HG02759 (cell line): ENCODE data around the gene SLC25A30.

Source experiments
- ATAC-seq: cut with Tn5 transposase; IDR thresholded peaks from one replicate; pipeline ENCODE4 v1.9.1; 2021; ENCODE audit warnings: mild to moderate bottlenecking, moderate library complexity; ENCODE audit not compliant: unreplicated experiment

Gene SLC25A30, protein sequence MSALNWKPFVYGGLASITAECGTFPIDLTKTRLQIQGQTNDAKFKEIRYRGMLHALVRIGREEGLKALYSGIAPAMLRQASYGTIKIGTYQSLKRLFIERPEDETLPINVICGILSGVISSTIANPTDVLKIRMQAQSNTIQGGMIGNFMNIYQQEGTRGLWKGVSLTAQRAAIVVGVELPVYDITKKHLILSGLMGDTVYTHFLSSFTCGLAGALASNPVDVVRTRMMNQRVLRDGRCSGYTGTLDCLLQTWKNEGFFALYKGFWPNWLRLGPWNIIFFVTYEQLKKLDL

DNA sequence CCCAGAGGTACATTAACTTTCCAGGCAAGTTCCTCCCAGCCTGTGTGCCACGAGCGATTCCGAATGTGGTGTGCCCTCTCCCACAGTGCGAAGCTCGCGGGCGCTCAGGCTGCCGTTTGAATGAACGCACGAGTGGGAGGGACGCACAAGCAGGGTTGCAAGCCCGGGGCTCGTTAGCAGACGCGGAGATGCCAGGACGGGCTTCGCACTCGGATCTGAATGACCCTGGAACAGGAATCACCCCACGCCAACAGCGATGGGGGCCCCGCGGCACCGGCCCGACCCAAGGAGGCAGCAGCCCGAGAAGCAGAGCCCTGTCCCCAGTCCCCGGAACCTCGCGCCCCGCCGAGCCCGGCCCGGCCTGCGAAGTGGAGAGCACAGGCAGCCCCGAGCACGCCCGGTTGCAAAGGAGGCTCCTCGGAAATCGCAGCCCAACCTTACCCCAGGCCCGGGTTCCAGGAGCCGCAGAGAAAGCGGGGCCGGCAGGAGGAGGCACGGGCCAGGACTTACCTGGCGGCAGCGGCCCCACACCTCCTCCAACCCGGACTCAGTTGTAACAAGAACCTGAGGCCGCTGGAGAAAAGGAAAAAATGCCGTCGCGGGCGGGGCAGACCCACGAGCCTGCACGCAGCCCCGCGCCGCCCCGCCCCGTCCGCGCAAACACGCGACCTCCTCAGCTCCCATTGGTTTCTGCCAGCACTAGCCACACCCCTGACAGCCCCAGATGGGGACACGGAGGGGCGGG is at the start of gene SLC25A30:
Gene SLC25A30 (minus strand): TSS at position 584 of the 745 bp plus-strand sequence. CDS start 6,948 bp downstream, outside the sequence.
- peak; percentile 95 for ATAC-seq

DNA sequence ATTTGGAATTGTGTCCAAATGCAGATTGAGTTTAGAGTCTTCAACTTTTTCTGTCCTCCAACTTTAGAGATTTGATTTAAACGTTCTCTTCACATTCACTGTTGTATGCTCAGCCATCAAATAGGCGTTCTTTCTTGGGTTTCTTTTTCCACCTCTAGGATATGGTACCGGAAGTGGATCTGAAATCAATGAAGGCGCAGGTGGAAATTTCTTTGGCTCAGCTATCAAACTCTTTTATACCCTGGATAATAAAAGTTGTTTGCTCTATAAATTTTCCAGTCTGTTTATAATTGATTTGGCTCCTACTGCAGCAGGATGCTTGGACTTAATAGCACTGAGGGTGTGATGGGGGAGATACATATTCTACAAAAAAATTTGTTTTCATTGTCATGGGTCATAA is 48.2 kb upstream of the SLC25A30 start:
- no peak for ATAC-seq

DNA sequence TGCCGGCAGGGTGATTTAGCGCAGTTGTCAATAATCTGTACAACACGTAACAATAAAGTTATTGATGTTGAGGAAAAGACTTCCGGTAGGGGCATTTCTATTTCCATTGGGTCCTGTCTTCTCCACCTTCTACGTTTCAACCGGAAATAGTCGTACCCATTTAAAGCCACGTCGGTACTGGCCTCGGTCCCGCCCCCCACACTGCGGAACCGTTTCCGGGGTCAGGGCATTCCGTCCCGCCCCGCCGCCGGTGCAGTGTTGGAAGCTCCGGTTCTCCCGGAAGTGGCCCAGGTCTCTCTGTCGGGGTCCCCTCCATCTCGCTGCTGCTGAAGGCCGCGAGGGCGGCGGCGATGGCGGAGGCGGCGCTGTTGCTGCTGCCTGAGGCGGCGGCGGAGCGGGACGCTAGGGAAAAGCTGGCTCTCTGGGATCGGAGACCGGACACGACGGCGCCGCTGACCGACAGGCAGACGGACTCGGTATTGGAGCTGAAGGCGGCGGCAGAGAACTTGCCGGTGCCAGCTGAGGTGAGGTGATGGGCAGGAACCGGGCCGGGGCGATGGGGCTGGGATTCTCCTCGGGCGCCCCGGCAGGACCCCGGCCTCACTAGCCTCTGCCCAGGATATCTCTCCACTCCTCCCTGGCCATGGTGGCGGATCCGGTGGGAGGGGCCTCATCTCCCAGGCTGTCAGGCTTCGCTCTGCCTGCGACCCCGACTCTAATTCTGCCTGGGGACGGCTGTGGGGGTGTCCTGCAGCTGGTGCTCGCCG is 46.7 kb upstream of the SLC25A30 start, which contains the start of gene COG3:
Gene COG3 (plus strand): TSS at position 253 of the 767 bp plus-strand sequence. CDS start 98 bp downstream, at position 351.
- peak; percentile 97 for ATAC-seq

- ATAC-seq = no peak
Measured at GRCh38 chr13:45464141-45464686, 46.0 kb upstream of the SLC25A30 start.

- no peak for ATAC-seq
Measured at GRCh38 chr13:45456196-45456972, 38.2 kb upstream of the SLC25A30 start.

DNA sequence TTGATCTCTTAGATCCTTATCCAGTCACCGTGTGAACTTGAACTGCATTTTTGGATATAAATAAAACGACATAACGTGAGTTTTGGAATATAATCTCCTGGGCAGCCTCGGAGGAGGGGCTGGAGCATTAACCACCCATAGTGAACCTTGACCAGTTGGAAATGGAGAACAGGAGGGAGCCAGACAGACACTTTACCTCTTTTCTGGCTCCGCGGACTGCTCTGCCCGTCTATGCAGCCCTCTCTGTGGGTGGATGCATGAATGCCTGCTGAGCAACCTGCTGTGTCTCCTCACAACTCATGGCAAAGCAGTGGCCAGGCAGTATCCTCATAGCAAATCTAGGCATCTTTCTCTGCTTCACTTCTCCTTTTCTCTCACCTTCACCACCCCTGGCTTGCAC is 36.0 kb upstream of the SLC25A30 start:
- no peak for ATAC-seq

GRCh38 chr13:45451282-45451681 is 33.1 kb upstream of the SLC25A30 start:
- ATAC-seq = no peak

DNA sequence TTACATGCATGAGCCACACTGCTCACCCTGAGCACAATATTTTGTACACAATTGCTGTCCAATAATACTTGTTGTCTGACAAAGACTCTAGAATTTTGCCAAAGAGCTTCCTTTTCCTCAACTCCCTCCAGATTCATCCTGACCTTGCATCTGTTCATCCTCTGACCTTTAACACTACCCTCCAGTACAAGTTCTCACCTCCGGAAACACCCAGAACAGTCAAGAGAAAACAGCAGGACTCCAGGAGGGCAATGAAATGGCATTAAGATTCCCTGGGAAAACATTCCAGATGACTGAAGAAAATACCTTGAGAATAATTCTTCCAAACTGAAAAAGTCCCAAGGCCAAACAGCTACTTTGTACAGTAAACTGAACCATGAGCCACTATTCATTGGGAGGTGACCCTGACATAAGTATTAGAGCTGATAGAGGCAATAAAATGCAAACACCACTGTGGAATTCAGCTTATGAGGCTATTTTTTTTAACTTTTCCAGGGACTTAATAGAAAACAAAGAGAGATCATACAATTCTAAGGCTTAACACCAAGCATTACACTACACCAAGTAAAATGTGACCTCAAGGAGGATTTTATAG is 30.9 kb upstream of the SLC25A30 start:
- ATAC-seq = no peak

- no peak for ATAC-seq
Measured at GRCh38 chr13:45447050-45447661, 29.0 kb upstream of the SLC25A30 start.

DNA sequence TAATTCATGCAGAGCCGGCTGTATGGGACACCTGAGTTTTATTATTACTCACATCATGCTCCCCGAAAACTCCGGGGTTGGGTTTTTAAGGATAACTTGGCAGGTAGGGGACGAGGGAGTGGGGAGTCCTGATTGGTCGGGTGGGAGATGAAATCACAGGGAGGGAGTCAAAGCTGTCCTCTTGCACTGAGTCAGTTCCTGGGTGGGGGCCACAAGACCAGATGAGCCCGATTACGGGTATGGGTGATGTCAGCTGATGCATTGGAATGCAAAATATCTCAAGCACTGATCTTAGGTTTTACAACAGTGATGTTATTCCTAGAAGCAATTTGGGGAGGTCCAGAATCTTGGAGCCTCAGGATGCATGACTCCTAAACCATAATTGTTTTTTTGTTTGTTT is 28.0 kb upstream of the SLC25A30 start:
- ATAC-seq = no peak

GRCh38 chr13:45445053-45445452 is 26.9 kb upstream of the SLC25A30 start:
- no peak for ATAC-seq

DNA sequence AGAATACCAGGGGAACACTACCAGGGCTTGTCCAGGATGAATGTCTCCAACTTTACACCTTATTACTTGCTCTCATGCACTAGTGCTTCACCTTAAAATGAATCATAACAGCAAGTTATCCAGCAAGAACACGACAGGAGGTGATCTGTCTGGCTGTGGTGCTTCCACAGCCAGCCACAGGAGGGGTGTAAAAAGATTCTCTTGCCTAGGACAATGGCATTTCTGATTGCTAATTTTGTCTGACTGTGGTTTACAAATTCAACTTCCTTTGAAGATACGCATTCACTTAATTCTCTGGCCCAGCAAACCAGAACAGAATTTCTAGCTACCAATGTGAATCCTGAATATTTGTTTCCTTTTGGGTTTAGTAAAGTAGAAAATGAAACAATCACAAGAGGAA is 23.5 kb upstream of the SLC25A30 start:
- ATAC-seq = peak; percentile 70

GRCh38 chr13:45439781-45440462 is 21.7 kb upstream of the SLC25A30 start:
- no peak for ATAC-seq

- no peak for ATAC-seq
Measured at GRCh38 chr13:45439008-45439407, 20.8 kb upstream of the SLC25A30 start.

- ATAC-seq = no peak
Measured at GRCh38 chr13:45437947-45438346, 19.8 kb upstream of the SLC25A30 start.

GRCh38 chr13:45436953-45437352 is 18.8 kb upstream of the SLC25A30 start:
- no peak for ATAC-seq

GRCh38 chr13:45436332-45436731 is 18.2 kb upstream of the SLC25A30 start:
- ATAC-seq = no peak

- ATAC-seq = no peak
Measured at GRCh38 chr13:45434556-45435371, 16.6 kb upstream of the SLC25A30 start.
